NCI-H1694 treated with DMSO at 0.1 percent for 48 hours (cell line): Measurements from ENCODE around the gene DOCK9.

Experiments
- DNase-seq: peaks from one replicate; lab custom pipeline; 2025; lab: John Stamatoyannopoulos, UW

Gene DOCK9

DNA sequence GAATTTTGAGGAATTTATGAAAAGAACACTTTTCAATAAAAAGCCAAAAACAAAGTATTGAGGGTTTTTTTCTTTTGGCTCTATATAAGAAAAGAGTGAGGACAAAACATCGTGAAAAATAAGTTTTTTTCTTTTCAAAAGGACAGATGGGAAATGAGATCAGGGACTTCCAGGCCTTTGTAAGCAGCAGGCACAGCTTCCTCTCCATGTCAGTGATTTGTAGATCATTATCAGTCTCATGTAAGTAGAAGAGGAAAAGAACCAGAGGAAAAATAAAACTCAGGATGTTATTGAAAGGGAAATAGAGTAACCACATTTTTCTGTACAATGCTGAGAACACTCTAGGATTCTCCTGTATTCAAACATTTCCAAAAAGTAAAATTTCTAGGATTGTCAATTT is 29.9 kb downstream of the DOCK9 start:
- no peak for DNase-seq

GRCh38 chr13:98945863-98946605 is 31.8 kb downstream of the DOCK9 start:
- DNase-seq, result no peak

DNA sequence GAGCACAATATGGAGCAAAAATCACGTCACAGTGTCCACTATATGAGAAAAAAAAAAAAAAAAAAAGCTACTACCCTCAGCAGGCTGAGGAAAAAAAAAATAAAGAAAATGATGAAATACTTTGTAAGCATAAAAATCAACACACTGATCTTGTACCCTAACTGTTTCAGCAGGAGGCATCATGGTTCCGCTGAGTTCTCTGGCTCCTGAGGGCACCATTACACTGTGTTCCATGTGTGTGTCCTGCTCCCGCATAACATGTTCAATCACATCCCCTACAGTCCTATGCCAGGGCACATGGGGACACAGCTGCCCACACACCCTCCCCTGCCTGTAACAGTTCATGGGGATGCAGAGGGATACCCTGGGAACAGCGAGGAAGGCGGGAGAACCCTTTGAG is 33.5 kb downstream of the DOCK9 start:
- DNase-seq, result no peak

- no peak for DNase-seq
Observed at GRCh38 chr13:98942997-98943396, 34.9 kb downstream of the DOCK9 start.

DNA sequence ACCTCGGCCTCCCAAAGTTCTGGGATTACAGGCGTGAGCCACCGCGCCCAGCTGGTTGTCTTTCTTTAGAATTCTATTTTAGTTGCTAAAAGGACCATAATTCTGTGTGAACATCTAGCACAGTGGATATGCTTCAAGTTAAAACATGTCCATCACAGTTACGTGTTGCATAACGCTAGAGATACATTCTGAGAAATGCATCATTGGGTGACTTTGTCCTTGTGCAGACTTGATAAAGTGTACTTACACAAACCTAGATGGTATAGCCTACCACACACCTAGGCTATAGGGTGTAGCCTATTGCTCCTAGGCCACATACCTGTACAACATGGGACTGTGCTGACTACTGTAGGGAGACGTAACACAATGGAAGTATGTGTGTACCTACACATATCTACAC is 35.4 kb downstream of the DOCK9 start:
- DNase-seq, result no peak

DNA sequence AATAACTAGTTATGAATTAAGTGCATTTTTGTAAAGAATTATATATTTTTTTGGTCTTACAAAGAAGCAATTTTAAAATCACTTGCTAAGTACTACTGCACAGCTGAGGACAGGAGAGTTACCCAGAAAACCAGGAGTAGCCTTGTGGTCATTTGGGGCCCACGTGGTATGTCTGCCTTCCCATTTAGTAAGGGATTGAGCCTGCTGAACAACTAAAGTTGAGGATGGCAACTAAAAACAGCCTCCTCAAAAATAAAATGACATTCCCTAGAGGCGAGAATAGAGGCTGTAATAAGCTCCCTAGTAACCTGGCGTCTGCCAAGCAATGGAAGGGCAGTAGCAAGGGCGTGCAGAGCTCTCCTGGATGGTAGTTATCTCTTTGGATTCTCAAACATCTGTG is 36.3 kb downstream of the DOCK9 start:
- DNase-seq, result no peak

DNA sequence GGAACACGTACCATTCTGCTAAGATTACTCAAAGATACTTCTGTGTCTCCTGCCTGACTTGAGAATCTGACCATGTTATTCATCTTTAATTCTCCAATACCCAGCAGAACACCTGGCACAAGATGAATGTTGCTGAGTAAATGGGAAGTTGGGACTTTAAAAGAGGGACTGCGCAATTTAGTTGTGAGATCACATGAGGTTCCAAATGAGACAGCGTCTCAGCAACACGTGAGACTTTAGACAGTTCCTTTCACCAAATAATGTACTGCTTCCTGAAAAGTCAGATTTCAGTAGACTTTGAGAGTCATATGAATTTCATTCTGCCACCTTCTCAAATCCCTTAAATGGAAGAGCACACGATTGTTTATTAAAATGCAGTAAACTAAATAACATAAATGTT is 36.7 kb downstream of the DOCK9 start:
- no peak for DNase-seq

DNA sequence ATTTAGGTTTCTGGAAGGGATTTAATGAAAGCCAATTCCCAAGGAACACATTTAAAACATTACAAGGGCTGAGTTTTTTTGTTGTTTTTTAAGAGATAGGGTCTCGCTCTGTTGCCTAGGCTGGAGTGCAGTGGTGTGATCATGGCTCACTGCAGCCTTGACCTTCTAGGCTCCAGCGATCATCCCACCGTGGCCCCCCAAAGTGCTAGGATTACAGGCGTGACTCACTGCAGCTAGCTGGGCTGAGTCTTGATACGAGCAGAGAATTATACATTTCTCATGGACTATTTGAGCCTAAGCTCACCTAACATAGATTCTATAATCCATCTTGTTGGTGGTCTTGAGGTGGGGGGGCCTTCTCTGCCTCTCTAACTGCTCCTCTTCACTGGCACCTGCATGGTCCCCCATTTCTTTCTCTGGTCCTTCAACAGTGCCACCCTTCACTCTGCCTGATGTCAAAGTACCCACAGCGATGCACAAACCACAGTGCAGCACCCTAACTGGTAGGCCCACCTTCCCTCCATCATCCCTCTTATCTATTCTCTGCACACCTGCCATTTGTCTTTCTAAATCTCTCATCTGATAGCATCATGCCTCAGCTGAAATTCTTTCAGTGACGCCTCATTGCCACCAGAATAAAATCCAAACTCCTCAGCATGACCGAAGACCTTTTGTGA is 37.4 kb downstream of the DOCK9 start:
- DNase-seq, result no peak

DNA sequence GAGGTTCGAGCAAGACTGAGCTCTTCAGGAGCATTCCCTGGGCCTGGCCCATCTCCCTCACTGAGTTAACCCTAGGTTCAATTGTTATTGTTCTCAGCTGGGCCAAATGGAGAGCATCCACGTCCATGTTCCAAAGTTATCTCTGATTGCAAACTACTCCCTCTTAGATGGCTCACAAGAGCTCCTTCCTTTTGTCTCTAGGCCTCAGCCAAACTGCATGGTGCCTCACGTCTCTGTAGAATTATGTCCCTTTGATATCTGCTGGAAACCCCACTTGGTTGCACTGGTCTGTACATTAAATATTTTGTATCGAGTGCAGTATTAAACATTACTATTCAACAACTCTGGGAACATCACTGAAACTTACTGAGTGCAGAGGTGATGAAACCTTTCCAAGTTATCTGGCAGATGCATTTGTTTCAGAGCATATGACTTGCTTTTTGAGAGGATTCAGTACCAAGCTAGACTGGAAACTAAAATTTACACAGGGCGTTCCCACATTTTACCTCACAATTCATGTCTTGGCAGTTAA is 38.1 kb downstream of the DOCK9 start:
- no peak for DNase-seq

DNA sequence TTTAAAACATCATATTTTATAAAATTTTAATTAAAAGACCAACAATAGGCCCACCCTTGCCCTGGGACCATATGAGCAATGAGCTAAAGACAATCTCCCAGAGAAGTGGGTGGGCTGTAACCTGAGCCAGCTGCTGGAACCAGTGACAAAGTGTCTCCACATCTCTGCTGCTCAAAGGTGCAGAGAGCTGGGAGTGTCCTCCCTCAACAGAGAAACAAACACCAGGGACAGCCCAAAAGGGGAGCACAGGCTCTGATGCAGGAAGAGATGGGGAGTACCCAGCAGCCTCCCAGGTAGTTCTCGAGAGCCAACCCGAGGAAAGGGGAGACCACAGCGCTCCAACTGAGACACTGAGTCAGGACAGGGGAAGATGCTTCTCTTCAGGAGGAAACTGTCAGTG is 39.1 kb downstream of the DOCK9 start:
- no peak for DNase-seq

- no peak for DNase-seq
Observed at GRCh38 chr13:98937911-98938381, 39.9 kb downstream of the DOCK9 start.

DNA sequence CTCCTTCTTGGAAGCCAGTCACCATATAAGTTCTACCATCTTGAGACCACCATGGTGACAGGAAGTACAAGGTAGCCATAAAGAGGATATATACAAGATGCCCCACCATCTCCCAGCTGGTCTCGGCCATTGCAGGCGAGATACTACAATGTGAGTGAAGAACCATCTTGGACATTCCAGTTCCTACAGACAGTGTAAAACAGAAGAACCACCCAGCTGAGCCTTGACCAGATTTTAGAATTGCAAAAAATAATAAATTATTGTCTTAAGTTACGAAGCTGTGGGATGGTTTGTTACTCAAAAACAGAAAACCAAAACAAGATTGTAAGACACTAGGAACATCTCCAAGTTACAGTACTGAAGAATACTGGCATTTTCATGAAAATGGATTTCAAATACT is 43.6 kb downstream of the DOCK9 start:
- DNase-seq, result no peak

DNA sequence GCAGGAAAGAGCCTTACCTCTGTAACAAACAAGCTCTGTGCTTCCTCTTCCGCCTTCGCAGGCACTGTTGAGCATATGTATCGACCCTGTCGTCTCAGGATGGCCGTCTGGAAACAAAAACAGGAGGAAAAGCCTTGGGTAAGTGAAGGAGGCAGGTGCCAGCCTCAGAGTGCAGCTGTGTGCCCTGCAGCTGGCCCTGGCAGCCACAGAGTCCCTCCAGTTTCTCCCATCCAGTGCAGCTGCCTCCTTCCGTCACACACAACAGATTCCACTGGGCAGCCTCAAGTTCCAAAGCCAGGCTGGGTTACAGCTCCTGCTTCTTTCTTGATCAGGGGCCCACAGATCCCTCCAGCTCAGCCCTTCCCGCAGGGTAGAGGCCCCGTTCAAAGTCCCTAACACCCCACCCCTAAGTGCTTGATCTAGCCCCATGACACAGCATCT is 47.7 kb downstream of the DOCK9 start:
- DNase-seq, result no peak

- no peak for DNase-seq
Observed at GRCh38 chr13:98927951-98928927, 49.6 kb downstream of the DOCK9 start.

DNA sequence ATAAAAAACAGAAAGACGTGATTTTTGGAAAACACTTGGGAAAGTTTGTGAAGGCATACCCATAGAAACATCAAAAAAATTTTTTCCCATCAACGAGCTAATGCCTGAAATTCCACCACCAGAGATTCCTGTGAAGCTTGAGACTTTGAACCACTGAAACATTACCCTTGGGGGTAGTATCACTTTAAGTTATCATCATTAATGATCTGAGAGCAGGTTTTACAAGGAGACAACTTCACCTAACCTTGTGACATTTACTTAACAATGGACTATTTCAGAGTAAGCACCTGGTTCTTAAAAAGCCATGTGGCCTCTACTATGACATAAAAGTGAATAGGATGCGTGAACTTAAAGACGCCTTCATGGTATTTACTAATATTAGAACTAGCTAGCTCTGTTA is 51.9 kb downstream of the DOCK9 start:
- no peak for DNase-seq

DNA sequence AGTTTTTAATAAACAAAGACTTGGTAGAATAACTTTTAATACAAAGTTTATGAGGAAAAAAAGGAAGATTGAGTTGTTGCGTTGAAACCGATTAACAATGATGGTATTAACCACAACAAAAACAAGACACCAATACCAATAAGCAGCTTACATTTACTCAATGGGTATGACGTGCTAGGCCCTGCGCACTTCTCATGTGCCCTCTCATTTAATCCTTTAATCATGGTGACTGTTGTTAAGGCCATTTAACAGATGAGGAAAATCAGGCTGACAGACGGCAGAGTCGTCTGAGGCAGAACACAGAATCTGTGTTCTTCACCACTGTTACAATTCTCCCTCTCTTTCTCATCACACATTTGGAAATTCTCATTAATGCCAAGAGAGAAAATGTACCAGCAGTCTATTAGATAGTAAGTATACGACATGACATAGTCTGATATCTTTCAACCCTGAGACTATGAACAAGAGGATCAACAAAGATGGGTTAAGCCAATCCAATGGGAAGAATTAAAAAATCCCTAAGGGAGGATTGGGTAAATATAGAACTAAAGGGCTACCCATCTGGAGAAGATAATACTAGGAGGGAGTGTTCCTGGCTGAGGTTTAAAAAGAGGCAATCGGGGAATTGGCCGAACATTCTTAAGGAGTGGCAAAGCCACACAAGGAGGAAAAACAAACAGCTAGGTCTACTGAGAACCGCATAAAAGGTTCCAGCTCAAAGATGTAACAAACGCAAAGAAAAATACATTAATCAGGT is 54.0 kb downstream of the DOCK9 start:
- DNase-seq, result no peak

- DNase-seq, result no peak
Observed at GRCh38 chr13:98922306-98922705, 55.6 kb downstream of the DOCK9 start.

DNA sequence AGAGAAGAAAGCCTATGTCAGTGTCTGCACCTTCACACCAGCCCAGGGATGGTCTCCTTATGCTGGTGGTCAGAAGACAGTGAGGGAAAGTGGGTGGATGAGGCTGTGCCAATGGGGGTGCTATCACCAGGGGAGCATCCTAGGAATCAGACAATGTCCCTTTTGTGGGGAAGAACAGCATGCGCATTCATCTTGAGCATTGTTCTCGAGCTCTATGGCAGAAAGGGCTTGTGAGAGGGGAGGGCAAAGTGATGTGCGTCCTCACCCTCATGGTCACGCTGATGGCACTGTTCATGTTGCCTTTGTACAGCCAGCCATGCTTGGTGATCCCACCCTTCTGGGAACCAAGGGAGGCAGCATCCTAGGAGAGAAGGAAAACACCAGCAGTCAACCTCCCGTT is 56.1 kb downstream of the DOCK9 start:
- DNase-seq, result no peak

- no peak for DNase-seq
Observed at GRCh38 chr13:98921015-98921580, 56.8 kb downstream of the DOCK9 start.

DNA sequence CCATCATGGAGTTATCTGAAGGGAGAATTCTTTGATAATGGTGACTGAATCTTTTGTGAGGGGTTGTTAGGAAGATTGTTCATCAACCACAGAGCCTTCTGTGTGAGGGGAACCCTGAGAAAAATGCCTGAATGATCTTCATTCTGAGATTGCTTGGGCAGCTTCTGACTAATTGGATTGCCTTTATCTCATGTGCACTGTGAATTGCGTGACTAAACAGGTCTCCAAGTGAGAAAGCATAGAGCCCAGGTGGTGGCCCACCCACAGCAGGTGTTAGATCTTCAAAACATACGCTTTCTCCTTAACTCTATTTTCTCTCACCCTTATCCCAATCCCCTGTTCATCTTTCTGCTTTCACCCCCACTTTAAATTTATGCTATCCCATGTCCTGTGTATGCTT is 58.3 kb downstream of the DOCK9 start:
- no peak for DNase-seq

DNA sequence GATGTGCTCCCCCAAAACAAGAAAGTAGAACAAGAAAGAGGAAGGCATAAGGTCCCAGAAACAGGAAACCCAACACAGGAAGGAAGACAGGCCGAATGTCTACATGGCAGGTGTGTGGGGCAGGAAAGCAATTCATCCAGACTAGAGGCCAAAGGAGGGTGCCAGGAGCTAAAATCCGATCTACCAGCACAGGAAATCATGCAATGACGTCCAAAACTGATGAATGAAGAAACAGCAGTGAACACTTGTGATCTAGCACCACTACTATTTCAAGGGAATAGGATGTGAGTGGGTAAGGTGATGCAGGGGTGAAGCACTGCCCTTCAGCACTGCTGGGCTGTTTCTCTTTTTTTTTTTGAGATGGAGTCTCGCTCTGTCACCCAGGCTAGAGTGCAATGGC is 59.1 kb downstream of the DOCK9 start:
- DNase-seq, result no peak
